NCI-H1417 treated with DMSO at 0.1 percent for 48 hours (cell line): Measurements from ENCODE around the gene ATG10.
A peak's percentile ranks its signal among the peaks of the same experiment; 100 is the strongest.

ENCODE experiments used
- DNase-seq: peaks from one replicate; lab custom pipeline; 2025; lab: John Stamatoyannopoulos, UW

ATG10 gene

DNA sequence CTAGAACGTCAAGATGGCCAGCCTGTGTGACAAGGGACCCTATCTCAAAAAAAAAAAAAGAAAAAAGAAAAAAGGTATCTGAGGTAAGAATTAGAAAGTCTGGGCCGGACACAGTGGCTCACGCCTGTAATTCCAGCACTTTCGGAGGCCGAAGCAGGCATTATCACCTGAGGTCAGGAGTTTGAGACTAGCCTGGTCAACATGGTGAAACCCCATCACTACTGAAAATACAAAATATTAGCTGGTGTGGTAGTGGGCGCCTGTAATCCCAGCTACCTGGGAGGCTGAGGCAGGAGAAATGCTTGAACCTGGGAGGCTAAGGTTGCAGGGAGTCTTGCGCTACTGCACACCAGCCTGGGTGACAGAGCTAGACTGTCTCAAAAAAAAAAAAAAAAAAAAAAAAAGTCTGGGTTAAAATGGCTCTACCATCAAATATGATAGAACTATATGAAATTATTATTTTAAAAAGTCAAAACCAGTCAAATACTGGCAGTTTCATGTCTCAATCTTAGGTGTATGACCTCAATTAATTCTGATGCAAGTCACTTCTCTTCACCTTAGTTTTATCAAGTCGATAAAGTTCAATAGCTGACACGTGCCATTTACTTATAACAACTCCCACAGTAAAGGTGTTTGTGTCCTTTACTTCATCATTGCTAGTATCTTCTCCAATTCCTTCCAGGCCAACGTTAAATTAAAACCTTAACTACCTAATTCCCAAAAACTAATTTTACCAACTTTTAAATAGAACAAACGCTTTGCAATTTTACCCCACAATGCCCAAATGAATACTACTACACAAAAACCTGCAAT is 305.2 kb downstream of the ATG10 start:
- no peak for DNase-seq

DNA sequence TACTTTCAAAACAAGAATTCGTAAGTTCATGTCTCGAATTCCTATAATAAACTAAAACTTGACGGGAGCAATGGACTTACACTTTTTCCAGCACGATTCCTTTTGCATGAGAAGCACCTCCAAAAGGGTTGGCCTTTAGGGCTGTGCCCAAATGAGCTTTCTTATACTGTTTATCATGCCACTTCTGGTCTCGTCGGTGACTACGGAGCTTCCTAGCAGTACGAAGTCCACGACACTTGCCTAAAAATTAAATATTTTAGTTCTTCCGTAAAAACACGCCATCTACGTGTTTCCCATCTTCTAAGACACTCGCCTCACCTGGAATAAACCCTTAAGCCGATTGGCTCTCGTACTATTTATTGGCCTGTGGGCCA is 305.8 kb downstream of the ATG10 start:
- no peak for DNase-seq

DNA sequence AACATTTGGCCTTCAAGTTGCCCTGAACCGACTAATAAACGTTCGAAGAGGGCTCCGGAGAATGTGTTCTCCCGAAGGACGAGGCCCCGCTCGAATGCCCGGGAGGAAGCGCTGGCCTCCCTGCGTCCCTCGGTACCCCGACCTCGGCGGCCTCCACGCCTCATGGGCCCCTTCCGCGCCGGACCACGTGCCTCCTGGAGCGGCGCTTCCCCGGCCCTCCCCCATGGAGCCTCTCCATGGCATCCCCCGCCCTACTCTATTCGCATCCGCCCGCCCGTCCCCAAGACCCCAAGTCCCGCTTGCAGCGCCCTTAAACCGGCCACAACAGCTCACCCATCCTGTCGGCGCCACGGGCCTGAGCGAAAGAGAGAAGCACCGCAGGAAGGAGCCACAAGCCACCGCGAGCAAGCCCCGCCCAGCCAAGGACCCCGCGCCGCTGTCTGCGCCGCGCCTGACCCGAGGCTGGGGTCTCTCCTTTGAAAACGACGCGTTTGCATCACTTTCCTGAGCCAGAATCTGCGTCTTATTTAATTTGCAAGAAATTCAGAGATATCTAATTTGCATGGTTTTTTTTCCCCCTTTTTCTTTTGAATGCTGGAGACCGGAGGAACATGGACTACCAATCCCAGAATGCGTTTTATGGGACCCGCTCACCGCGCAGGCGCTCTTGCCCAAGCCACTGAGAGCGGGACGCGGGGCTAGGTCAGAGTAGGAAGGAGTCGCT is 306.3 kb downstream of the ATG10 start, which contains the start of gene RPS23:
TSS of gene RPS23 (minus strand) at position 368 of the 724 bp plus-strand sequence. CDS start at position 337, 31 bp downstream.
- peak; percentile 63 for DNase-seq

DNA sequence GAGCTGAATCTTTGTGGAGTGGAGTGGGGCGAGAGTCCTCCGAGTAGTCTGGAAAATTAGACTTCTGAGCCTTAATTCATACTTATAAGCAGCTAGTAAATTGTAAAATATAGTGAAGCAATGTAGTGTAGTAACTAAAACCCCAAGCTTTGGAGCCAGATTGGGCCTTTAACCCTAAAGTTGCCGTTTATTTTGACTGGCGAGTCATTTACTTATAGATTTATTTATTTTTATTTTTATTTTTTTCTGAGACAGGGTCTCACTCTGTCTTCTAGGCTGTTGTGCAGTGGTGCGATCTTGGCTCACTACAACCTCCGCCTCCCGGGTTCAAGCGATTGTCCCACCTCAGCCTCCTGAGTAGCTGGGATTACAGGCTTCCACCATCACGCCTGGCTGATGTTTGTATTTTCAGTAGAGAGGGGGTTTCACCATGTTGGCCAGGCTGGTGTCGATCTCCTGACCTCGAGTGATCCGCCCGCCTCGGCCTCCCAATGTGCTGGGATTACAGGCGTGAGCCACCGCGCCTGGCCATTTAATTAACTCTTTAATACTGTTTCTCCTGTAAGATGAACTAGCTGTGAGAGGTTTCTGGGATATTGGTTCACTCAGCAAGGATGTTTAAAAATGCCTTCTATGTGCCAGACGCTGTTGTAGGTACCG is 307.0 kb downstream of the ATG10 start:
- no peak for DNase-seq

DNA sequence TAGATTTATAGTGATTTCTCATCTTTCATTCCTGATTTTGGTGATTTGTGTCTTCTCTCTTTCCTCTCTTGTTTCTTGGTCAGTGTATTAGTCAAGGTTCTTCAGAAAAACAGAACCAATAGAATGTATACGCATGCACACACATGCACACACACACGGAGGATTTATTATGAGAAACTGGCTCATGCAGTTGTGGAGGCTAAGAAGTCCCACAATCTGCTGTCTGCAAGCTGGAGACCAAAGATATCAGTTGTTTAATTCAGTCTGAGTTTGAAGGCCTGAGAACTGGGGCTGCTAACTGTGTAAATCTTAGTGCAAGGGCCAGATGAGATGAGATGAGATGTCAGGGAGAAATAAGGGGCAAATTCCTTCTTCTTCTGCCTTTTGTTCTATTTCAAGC is 312.1 kb downstream of the ATG10 start:
- DNase-seq: no peak

DNA sequence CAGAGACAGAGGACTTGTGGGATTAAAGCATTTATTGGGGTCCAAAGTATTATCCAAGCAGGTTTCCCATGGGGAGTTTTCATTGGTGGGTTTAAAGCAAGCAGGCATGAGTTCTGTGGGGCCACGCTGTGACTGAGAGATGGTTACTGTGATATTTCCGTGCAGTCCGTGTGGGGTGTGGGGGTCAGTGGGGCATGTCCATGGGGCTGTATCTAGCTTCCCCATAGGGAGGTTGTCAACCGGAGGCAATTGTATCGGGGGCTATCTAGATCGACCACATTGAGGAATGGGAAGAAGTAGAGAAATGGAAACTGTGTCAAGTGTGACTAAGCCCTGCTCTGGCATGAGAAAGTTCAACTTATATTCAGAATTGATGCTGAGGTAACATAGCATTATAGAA is 313.4 kb downstream of the ATG10 start:
- no peak for DNase-seq

DNA sequence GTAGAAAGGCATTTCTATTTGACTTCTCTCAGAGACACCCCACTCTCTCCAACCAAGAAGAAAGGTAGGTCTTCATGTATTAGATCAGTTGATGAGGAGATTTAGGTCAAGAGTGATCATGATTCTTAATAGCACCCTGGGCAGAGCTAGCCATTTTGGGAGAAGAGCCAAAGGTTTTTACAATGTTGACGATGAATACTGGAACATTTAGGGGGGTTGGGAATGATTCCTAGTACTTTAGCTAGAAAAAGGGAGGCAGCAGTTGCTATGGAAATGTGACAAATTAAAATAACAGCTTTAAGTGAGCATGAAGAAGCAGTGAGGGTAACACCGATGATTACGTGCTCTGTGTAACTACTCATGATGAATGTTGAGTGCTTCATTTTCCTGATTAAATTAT is 315.8 kb downstream of the ATG10 start:
- DNase-seq: no peak

DNA sequence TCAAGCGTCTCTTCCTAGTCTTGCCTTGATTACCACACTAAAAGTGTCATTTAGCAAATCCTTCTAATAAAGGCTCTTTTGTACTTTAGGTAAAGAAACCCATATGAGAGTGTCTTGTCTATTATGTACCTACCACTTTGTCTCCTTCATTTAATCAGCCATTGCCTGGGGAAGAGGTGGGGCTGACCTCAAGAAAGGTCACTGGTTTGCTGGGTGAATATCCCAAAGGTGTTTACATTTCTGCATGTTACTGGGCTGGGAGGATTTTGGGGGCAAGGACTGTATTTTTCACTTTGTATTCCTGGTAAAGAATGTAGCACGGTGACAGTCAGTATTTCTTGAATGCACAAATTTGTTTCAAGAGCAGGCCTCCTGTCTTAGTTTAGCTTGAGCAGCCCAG is 318.2 kb downstream of the ATG10 start:
- DNase-seq: no peak

DNA sequence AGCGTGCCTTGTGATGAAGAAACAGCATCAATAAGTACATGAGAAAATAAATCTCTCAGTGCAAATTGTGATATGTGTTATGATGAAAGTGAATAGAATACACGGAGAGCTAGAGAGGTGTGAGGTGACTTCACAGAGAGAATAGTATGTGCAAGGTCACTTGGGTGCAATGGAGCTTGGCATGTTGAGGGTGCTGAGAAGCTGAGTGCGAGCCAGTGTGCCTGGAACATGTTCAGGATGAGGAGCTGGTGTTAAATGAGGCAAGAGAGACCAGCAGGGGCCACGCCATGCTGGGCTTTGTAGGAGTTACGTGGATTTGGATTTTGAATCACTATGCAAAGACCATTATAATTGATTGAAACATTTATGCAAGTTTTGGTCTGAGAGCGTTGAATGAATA is 319.1 kb downstream of the ATG10 start:
- DNase-seq: no peak

DNA sequence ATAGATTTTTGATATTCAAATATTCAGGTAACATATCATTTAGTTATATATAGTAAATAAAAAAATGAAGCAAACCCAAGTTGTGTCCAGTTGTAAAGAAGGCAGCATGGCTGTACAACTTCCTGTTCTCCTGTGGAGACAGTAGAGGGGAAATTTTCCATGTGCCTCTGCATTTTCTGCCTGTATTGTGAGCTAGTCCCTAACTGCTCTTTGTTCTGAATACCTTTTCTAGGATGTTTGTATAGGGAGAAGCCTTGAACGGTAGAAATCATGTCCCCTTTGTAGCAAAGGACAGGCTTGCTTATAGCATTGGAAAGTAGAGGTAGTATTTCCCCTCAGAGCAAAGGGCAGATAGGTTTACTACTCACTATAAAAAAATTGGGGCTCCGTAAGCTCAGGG is 319.6 kb downstream of the ATG10 start:
- DNase-seq: no peak

DNA sequence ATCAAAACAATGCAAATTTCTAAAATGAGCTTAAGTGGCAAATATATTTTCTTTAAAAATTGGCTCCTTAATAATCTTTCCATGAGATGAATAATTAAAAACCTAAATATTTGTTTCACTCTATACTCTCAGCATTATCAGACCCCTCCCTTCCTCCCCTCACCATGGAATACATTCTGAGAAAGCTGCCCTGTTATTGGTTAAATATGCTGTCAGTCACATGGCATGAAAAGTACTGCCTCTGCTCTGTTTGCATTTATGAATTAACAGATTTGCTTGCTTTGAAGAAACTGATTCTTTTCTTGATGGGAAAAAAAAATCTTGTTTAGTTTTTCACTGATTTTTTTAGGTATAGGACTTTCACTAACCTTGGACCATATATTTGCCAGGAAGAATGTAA is 323.3 kb downstream of the ATG10 start:
- no peak for DNase-seq

DNA sequence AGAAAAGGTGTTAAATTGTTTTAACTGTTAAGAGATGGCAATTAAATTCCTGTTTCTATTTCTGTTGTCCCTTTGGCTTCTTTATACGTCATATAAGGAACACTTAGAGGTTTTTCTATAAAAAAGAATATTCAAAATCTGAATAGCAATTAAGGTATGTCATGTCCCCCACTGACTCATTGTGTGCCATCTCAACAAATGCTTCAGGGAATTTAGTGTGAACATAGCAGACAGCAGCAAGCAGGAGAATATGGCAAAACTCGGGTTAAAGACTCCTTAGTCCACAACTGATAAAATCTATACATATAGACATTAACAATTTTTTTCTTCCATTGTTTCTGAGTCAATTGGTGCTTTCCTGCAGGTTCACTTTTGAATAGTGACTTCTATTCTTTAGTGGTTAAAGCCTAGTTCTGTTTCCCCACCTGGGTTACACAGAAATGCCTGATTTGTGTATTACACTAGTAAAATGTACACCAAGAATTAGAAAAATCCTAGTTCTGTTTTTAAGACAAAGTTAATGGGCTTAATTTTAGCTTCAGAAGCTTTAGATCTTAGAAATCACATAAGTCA is 324.2 kb downstream of the ATG10 start:
- DNase-seq: no peak

DNA sequence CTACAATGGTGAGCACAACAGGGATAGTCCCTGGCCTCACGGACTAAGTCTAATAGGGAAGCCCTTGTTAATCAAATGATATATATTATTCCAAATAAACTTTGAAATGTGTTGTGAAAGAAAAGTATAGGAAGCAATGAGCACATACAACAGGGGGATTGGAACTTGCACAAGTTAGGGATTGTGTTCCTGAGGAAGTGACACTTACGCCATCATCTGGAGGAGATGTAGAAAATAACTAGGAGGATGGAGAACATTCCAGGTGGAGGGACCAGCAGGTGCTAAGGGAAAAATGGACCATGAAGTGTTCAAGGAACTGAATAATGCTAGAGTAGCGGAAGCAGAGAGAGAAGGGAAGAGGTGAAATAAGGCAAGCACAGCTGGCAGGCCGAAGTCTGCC is 325.1 kb downstream of the ATG10 start:
- DNase-seq: no peak

DNA sequence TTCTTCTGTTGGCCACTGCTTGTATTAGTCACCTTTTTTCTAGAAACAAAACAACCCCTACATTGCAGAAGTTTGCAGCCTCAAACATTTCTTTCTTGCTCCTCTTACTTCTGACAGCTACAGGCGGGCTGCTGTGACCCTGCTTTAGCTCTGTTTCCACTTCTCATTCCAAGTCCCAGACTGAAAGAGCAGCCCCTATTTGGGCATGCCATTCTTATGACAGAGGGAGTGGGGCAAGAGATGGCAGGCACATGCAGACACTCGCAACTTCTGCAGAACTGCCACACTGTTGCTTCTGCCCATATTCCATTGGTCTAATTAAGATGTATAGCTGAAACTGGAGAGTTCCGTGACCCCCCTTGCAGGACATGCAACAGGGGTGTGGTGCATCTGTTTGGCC is 325.9 kb downstream of the ATG10 start:
- no peak for DNase-seq

DNA sequence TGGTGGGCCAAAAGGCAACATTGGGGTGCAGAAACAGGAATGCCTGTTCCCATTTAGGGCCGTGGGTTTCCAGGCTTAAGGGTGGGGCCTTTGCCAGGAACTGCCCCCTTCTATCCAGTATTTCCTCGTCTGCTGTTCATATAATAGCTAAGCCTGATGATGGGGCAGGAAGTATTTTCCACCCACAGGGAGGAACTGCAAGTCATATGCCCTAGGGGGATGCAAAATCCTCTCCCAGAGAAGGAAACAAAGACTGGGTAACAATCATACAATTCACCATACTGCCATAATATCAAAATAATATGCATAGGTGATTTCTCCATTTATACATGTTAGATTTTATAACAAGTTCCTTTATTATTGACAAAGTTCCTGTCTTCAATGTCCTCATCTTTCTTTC is 326.8 kb downstream of the ATG10 start:
- no peak for DNase-seq

DNA sequence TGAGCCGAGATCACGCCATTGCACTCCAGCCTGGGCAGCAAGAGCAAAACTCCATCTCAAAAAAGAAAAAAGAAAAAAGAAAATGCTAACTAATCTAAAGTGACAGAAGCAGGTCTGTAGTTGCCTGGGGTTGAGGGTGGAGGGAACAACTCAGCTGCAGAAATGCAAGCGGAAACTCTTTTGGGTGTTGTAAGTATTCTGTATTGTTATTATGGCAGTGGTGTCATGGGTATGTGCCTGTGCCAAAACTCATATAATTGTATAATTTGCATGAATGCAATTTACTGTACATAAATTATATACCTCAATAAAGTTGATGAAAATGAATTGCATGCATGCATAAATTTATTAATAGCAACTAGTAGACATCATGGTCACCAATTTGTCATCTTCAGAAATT is 329.4 kb downstream of the ATG10 start:
- no peak for DNase-seq
